B cell (primary cell): ENCODE measurements around the gene FIBP. TPM values are rescaled to one million over a fixed set of nuclear protein-coding genes. Genes with fewer than 3 reads are reported as not detected.

ENCODE experiments used
- ATAC-seq: fragments of 200-7000 bp; cut with Tn5 transposase; one replicate; pipeline ENCODE4 v1.10.0; 2021; ENCODE audit warnings: low read depth, mild to moderate bottlenecking, moderate number of reproducible peaks, moderate library complexity
- CTCF ChIA-PET: fragments of 350-600 bp; sonication (Branson Sonifier 250); formaldehyde crosslinking; loops from one replicate; lab custom pipeline; 2021; ENCODE audit warnings: antibody characterized with exemption, inconsistent platforms; lab: Charles Lee
- POLR2A ChIA-PET: fragments of 350-600 bp; sonication (Branson Sonifier 250); formaldehyde crosslinking; loops from one replicate; lab custom pipeline; 2021; ENCODE audit warnings: antibody characterized with exemption; lab: Charles Lee
- DNase-seq: peaks from one replicate; pipeline ENCODE4 v3.0.0; 2013
- H2AFZ ChIP-seq: 2 replicates; pipeline ENCODE4 v1.6.1; 2012; ENCODE audit warnings: mild to moderate bottlenecking, low read depth, low read length; ENCODE audit not compliant: insufficient read depth, poor library complexity, severe bottlenecking
- H3K27ac ChIP-seq, 2 donors: 1 replicate in 1 of 2; 2 replicates in 1 of 2; pipeline ENCODE4 v1.5.1; 2012 to 2013; ENCODE audit warnings: low read length in 2 of 2, mild to moderate bottlenecking in 2 of 2, moderate library complexity in 1 of 2
- H3K27me3 ChIP-seq, 4 experiments: fragments of 200-600 bp in 1 of 4; sonication (generic) in 1 of 4; replicated peaks in 1 of 4; 1 replicate in 2 of 4; 2 replicates in 2 of 4; pipeline versions ENCODE4 v1.6.1 to v1.7.0; 2013 to 2016; ENCODE audit warnings: low read length in 3 of 4, mild to moderate bottlenecking in 2 of 4, mixed read lengths in 1 of 4, moderate library complexity in 1 of 4; ENCODE audit not compliant: insufficient read depth in 4 of 4, control insufficient read depth in 3 of 4; ENCODE audit errors: control extremely low read depth in 1 of 4
- H3K36me3 ChIP-seq, 2 experiments: replicated peaks in 1 of 2; 1 replicate in 1 of 2; 2 replicates in 1 of 2; pipeline versions ENCODE4 v1.6.1 to v1.7.1; 2013; ENCODE audit warnings: low read length in 1 of 2; ENCODE audit not compliant: insufficient read depth in 2 of 2, control insufficient read depth in 1 of 2; ENCODE audit errors: control extremely low read depth in 1 of 2, extremely low read depth in 1 of 2
- H3K4me1 ChIP-seq, 2 donors: fragments of 200-600 bp in 1 of 2; sonication (generic) in 1 of 2; 1 replicate in 1 of 2; 2 replicates in 1 of 2; pipeline versions ENCODE4 v1.5.1 to v1.6.1; 2013 to 2017; ENCODE audit warnings: low read length in 2 of 2; ENCODE audit not compliant: control insufficient read depth in 2 of 2, insufficient read depth in 2 of 2
- H3K4me2 ChIP-seq: replicated peaks from 2 replicates; pipeline ENCODE3; 2012; ENCODE audit warnings: mild to moderate bottlenecking, low read depth, low read length; ENCODE audit not compliant: poor library complexity, severe bottlenecking
- H3K4me3 ChIP-seq, 5 experiments: fragments of 200-600 bp in 1 of 5; sonication (generic) in 1 of 5; 1 replicate in 3 of 5; 2 replicates in 2 of 5; pipeline versions ENCODE4 v1.5.1 to v1.7.0; 2011 to 2016; ENCODE audit warnings: low read length in 4 of 5, mild to moderate bottlenecking in 4 of 5, low read depth in 2 of 5, control low read depth in 1 of 5, moderate library complexity in 1 of 5; ENCODE audit not compliant: insufficient read depth in 1 of 5; ENCODE audit errors: control extremely low read depth in 1 of 5, extremely low read depth in 1 of 5
- H3K79me2 ChIP-seq: fragments of 200-600 bp; sonication (generic); one replicate; pipeline ENCODE4 v1.6.0; 2016; ENCODE audit warnings: low read length; ENCODE audit not compliant: control insufficient read depth, insufficient read depth
- H3K9ac ChIP-seq: fragments of 200-600 bp; sonication (generic); 2 replicates; pipeline ENCODE4 v1.6.1; 2017; ENCODE audit warnings: mild to moderate bottlenecking, low read length, moderate library complexity
- H3K9me3 ChIP-seq, 3 donors: one replicate each; pipeline versions ENCODE4 v1.6.1 to v1.7.1; 2013; ENCODE audit warnings: low read length in 2 of 3; ENCODE audit not compliant: control insufficient read depth in 2 of 3, insufficient read depth in 1 of 3; ENCODE audit errors: control extremely low read depth in 1 of 3
- H4K20me1 ChIP-seq: 2 replicates; pipeline ENCODE4 v1.6.0; 2012; ENCODE audit warnings: mild to moderate bottlenecking, low read length; ENCODE audit not compliant: insufficient read depth, control insufficient read depth, poor library complexity, severe bottlenecking
- H3K27ac Mint-ChIP-seq: one replicate; pipeline ENCODE4 v1.8.0; 2021; ENCODE audit warnings: mixed read lengths
- H3K27me3 Mint-ChIP-seq: one replicate; pipeline ENCODE4 v1.8.0; 2021; ENCODE audit warnings: mixed read lengths
- H3K4me1 Mint-ChIP-seq: one replicate; pipeline ENCODE4 v1.8.0; 2021; ENCODE audit warnings: mixed read lengths
- H3K4me3 Mint-ChIP-seq: one replicate; pipeline ENCODE4 v1.8.0; 2021; ENCODE audit warnings: mixed read lengths
- H3K9me3 Mint-ChIP-seq: one replicate; pipeline ENCODE4 v1.8.0; 2022; ENCODE audit warnings: mixed read lengths; ENCODE audit not compliant: insufficient read depth
- EZH2 ChIP-seq: IDR thresholded peaks from 2 replicates; pipeline ENCODE4 v1.6.1; 2012; ENCODE audit warnings: borderline replicate concordance, low read depth, mild to moderate bottlenecking, moderate library complexity, low read length; ENCODE audit not compliant: insufficient read depth, poor library complexity, severe bottlenecking
- WGBS: methylation state at CpG from one replicate; pipeline ENCODE4 v1.1.5; 2013; ENCODE audit warnings: missing lambda C conversion rate; ENCODE audit not compliant: insufficient coverage; 5-methylcytosine and 5-hydroxymethylcytosine counted together
- intact Hi-C: fragments of 100-400 bp; cut with micrococcal nuclease; formaldehyde crosslinking; loops from one replicate; pipeline ENCODE4 v1.10.0; 2022
- polyA plus RNA-seq: library from polyadenylated mRNA; depleted of rRNA; stranded (reverse); fragments of >200 nt; gene quantifications from 2 replicates; pipeline ENCODE4 v1.2.3, GENCODE V29; 2012
- total RNA-seq, 2 donors: library from RNA; stranded (reverse); fragments of 120-200 nt in 1 of 2; gene quantifications; 1 replicate in 1 of 2; 2 replicates in 1 of 2; pipeline versions ENCODE4 v1.2.3 to v1.2.4, GENCODE V29; 2013 to 2022
- TF ChIP-seq, protein P1 (sequence below): fragments of 200-600 bp; IDR thresholded peaks from one replicate; pipeline ENCODE4 v1.8.0; 2022; ENCODE audit warnings: antibody characterized with exemption, mild to moderate bottlenecking

FIBP gene
- total and polyA plus RNA-seq, 2 donors (not counting 1 experiment from before 2014, with no cell fraction given) = 63.4 to 128 TPM

DNA sequence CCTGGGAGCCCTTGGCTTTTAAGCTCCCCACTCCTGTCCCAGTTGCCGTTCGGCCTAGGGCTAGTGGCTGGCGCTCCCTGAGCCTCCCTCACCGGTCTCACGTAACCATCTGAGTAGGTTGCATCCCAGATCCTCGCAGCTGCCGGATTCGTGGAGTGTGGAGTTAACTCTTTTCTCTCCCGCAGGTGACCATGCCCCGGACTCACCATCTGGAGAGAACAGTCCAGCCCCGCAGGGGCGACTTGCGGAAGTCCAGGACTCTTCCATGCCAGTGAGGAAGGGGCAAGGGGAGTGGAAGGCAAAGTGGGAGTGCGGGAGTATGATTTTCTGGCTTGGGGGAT, 27.1 kb downstream of the FIBP start:
- no peaks in the 10 kb centered on the region for H3K9me3 Mint-ChIP-seq
- no peaks in the 10 kb centered on the region for H3K27me3 ChIP-seq
- no peaks in the 10 kb centered on the region for H3K27me3 Mint-ChIP-seq
- peak overlapping the region; percentile 81 to 98 (median 95) for H3K4me3 ChIP-seq
- ATAC-seq = no peak
- intact Hi-C loops = no loop called here
- H3K4me3 Mint-ChIP-seq = peak overlapping the region; percentile 92
- peaks cover 21 to 40% of the 10 kb centered on the region in 2 donors for H3K4me1 ChIP-seq
- H4K20me1 ChIP-seq = peaks cover 50% of the 10 kb centered on the region
- peak overlapping the region; percentile 85 for H2AFZ ChIP-seq
- 20% methylated on average over 10 of the region's 14 CpGs for whole genome bisulfite sequencing
- no peak for DNase-seq
- no peaks in the 10 kb centered on the region for H3K9me3 ChIP-seq
- H3K27ac Mint-ChIP-seq = peak overlapping the region; percentile 98
- peaks cover 0 to 53% of the 10 kb centered on the region in 2 experiments for H3K36me3 ChIP-seq
- POLR2A ChIA-PET = interaction anchor here (0.9 to 4.8 kb wide), 5 partner anchors 9 to 141 kb away, joined by 4 to 65 read pairs (median 20); partner anchors contain the start of genes BANF1, CCDC85B and FIBP
- H3K27ac ChIP-seq = peak overlapping the region in 1 of 2 donors; percentile 77
- H3K4me2 ChIP-seq = peak overlapping the region; percentile 94
- H3K79me2 ChIP-seq = peaks cover 44% of the 10 kb centered on the region
- CTCF ChIA-PET = interaction anchor here (2.1 to 8.6 kb wide), 5 partner anchors 10 to 149 kb away, joined by 9 to 244 read pairs (median 15); partner anchors contain the start of genes BANF1, CCDC85B, EFEMP2 and EIF1AD
- peaks cover 33% of the 10 kb centered on the region for H3K4me1 Mint-ChIP-seq
- H3K9ac ChIP-seq = peak overlapping the region; percentile 79
- TF ChIP-seq, protein P1, sequence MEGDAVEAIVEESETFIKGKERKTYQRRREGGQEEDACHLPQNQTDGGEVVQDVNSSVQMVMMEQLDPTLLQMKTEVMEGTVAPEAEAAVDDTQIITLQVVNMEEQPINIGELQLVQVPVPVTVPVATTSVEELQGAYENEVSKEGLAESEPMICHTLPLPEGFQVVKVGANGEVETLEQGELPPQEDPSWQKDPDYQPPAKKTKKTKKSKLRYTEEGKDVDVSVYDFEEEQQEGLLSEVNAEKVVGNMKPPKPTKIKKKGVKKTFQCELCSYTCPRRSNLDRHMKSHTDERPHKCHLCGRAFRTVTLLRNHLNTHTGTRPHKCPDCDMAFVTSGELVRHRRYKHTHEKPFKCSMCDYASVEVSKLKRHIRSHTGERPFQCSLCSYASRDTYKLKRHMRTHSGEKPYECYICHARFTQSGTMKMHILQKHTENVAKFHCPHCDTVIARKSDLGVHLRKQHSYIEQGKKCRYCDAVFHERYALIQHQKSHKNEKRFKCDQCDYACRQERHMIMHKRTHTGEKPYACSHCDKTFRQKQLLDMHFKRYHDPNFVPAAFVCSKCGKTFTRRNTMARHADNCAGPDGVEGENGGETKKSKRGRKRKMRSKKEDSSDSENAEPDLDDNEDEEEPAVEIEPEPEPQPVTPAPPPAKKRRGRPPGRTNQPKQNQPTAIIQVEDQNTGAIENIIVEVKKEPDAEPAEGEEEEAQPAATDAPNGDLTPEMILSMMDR = no peak
- TF ChIP-seq EZH2 = no peak
